ENCODE data around the gene FCMR. TPM values are rescaled to one million over a fixed set of nuclear protein-coding genes. Genes with fewer than 3 reads are reported as not detected.

The FCMR gene
- total RNA-seq, 1 experiment from 2014 or later = 1.5 TPM

GRCh38 chr1:206941766-206942418, 20.2 kb upstream of the FCMR start:
- ATAC-seq = no peak
- TF ChIP-seq EZH2 (IDR thresholded peaks at IDR 0.05; ENCODE audit: low read length, unreplicated experiment) (no peak), EZH2phosphoT487 (IDR thresholded peaks at IDR 0.05; ENCODE audit: borderline replicate concordance, low read length) (no peak)
- TF ChIP-seq, protein P1, sequence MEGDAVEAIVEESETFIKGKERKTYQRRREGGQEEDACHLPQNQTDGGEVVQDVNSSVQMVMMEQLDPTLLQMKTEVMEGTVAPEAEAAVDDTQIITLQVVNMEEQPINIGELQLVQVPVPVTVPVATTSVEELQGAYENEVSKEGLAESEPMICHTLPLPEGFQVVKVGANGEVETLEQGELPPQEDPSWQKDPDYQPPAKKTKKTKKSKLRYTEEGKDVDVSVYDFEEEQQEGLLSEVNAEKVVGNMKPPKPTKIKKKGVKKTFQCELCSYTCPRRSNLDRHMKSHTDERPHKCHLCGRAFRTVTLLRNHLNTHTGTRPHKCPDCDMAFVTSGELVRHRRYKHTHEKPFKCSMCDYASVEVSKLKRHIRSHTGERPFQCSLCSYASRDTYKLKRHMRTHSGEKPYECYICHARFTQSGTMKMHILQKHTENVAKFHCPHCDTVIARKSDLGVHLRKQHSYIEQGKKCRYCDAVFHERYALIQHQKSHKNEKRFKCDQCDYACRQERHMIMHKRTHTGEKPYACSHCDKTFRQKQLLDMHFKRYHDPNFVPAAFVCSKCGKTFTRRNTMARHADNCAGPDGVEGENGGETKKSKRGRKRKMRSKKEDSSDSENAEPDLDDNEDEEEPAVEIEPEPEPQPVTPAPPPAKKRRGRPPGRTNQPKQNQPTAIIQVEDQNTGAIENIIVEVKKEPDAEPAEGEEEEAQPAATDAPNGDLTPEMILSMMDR (conservative IDR thresholded peaks at IDR 0.05; ENCODE audit: low read depth, low read length) = no peak
- Histone ChIP-seq H3K79me2 (ENCODE audit: low read length) (no peaks in the 10 kb centered on the region), H4K20me1 (ENCODE audit: low read length) (no peaks in the 10 kb centered on the region), H3K4me2 (ENCODE audit: low read length) (no peak overlapping the region), H3K27me3 (ENCODE audit: low read length) (peaks cover 19% of the 10 kb centered on the region; the same call in 1 of the 2 replicates), H3K27ac (ENCODE audit: low read length) (no peak overlapping the region), H3K9me3 (ENCODE audit: low read length) (no peaks in the 10 kb centered on the region), H3K9ac (ENCODE audit: low read length) (no peak overlapping the region), H2AFZ (ENCODE audit: low read length) (no peak overlapping the region), H3K4me3 (ENCODE audit: low read length) (no peak overlapping the region), H3K4me1 (ENCODE audit: insufficient read depth, low read length) (no peaks in the 10 kb centered on the region), H3K9me2 (replicated peaks; ENCODE audit: low read length) (no peaks in the 10 kb centered on the region), H3K36me3 (ENCODE audit: low read depth, low read length) (no peaks in the 10 kb centered on the region), H3F3A (ENCODE audit: low read length, unreplicated experiment) (no peaks in the 10 kb centered on the region)
- intact Hi-C loops (cut with micrococcal nuclease) = no loop called here
- ChIA-PET CTCF (no interaction called here), POLR2A (ENCODE audit: unreplicated experiment) (no interaction called here)
- no peak for DNase-seq
- BruUV-seq (replicated peaks) = no TSS peak

GRCh38 chr1:206940588-206940936, 18.8 kb upstream of the FCMR start:
- H3K27ac ChIP-seq (ENCODE audit: low read length) = no peak overlapping the region
- no peaks in the 10 kb centered on the region for H3F3A ChIP-seq (ENCODE audit: low read length, unreplicated experiment)
- H3K4me1 ChIP-seq (ENCODE audit: insufficient read depth, low read length) = no peaks in the 10 kb centered on the region
- H3K9me2 ChIP-seq (replicated peaks; ENCODE audit: low read length) = no peaks in the 10 kb centered on the region
- no peaks in the 10 kb centered on the region for H3K79me2 ChIP-seq (ENCODE audit: low read length)
- peaks cover 19% of the 10 kb centered on the region; the same call in 1 of the 2 replicates for H3K27me3 ChIP-seq (ENCODE audit: low read length)
- BruUV-seq (replicated peaks) = no TSS peak
- POLR2A ChIA-PET (ENCODE audit: unreplicated experiment) = no interaction called here
- H3K4me2 ChIP-seq (ENCODE audit: low read length) = no peak overlapping the region
- TF ChIP-seq EZH2 (IDR thresholded peaks at IDR 0.05; ENCODE audit: low read length, unreplicated experiment) = no peak
- no peak for TF ChIP-seq EZH2phosphoT487 (IDR thresholded peaks at IDR 0.05; ENCODE audit: borderline replicate concordance, low read length)
- TF ChIP-seq, protein P1 (conservative IDR thresholded peaks at IDR 0.05; ENCODE audit: low read depth, low read length) = no peak
- H2AFZ ChIP-seq (ENCODE audit: low read length) = no peak overlapping the region
- H3K36me3 ChIP-seq (ENCODE audit: low read depth, low read length) = no peaks in the 10 kb centered on the region
- H3K9me3 ChIP-seq (ENCODE audit: low read length) = no peaks in the 10 kb centered on the region
- no peak overlapping the region for H3K4me3 ChIP-seq (ENCODE audit: low read length)
- ATAC-seq = no peak
- intact Hi-C loops (cut with micrococcal nuclease) = no loop called here
- CTCF ChIA-PET = no interaction called here
- H3K9ac ChIP-seq (ENCODE audit: low read length) = no peak overlapping the region
- DNase-seq = no peak
- H4K20me1 ChIP-seq (ENCODE audit: low read length) = no peaks in the 10 kb centered on the region

- H4K20me1 ChIP-seq (ENCODE audit: low read length) = no peaks in the 10 kb centered on the region
- no peak overlapping the region for H2AFZ ChIP-seq (ENCODE audit: low read length)
- no peak overlapping the region for H3K4me3 ChIP-seq (ENCODE audit: low read length)
- no peak for DNase-seq
- H3K9ac ChIP-seq (ENCODE audit: low read length) = no peak overlapping the region
- no peaks in the 10 kb centered on the region for H3K36me3 ChIP-seq (ENCODE audit: low read depth, low read length)
- H3K79me2 ChIP-seq (ENCODE audit: low read length) = no peaks in the 10 kb centered on the region
- CTCF ChIA-PET = no interaction called here
- peaks cover 14% of the 10 kb centered on the region; the same call in 1 of the 2 replicates for H3K27me3 ChIP-seq (ENCODE audit: low read length)
- H3K4me2 ChIP-seq (ENCODE audit: low read length) = no peak overlapping the region
- H3F3A ChIP-seq (ENCODE audit: low read length, unreplicated experiment) = no peaks in the 10 kb centered on the region
- intact Hi-C loops (cut with micrococcal nuclease) = no loop called here
- POLR2A ChIA-PET (ENCODE audit: unreplicated experiment) = no interaction called here
- no TSS peak for BruUV-seq (replicated peaks)
- no peaks in the 10 kb centered on the region for H3K9me3 ChIP-seq (ENCODE audit: low read length)
- H3K27ac ChIP-seq (ENCODE audit: low read length) = no peak overlapping the region
- TF ChIP-seq, protein P1 (conservative IDR thresholded peaks at IDR 0.05; ENCODE audit: low read depth, low read length) = no peak
- TF ChIP-seq EZH2 (IDR thresholded peaks at IDR 0.05; ENCODE audit: low read length, unreplicated experiment) (no peak), EZH2phosphoT487 (IDR thresholded peaks at IDR 0.05; ENCODE audit: borderline replicate concordance, low read length) (no peak)
- no peak for ATAC-seq
- no peaks in the 10 kb centered on the region for H3K9me2 ChIP-seq (replicated peaks; ENCODE audit: low read length)
- H3K4me1 ChIP-seq (ENCODE audit: insufficient read depth, low read length) = no peaks in the 10 kb centered on the region
These were observed 18.3 kb upstream of the FCMR start for GRCh38 chr1:206939841-206940587.

All from PC-3 (cell line).